Osteoblast (primary cell): ENCODE results near the gene SH3GL2. TPM values are rescaled to one million over a fixed set of nuclear protein-coding genes. Genes with fewer than 3 reads are reported as not detected.

ENCODE experiments used
- DNase-seq: peaks from one replicate; pipeline ENCODE4 v3.0.0; 2011; ENCODE audit warnings: low spot score, mixed read lengths; ENCODE audit not compliant: insufficient read length; ENCODE audit errors: missing footprints
- H2AFZ ChIP-seq: 2 replicates; pipeline ENCODE4 v1.6.0; 2011; ENCODE audit warnings: mild to moderate bottlenecking, low read length
- H3K27ac ChIP-seq: 2 replicates; pipeline ENCODE4 v1.5.1; 2011; ENCODE audit warnings: mild to moderate bottlenecking, low read depth, low read length, moderate library complexity
- H3K27me3 ChIP-seq: 2 replicates; pipeline ENCODE4 v1.6.0; 2012; ENCODE audit warnings: mild to moderate bottlenecking, control low read depth, inconsistent platforms, low read length, moderate library complexity; ENCODE audit not compliant: insufficient read depth
- H3K36me3 ChIP-seq: 2 replicates; pipeline ENCODE4 v1.5.1; 2011; ENCODE audit warnings: mild to moderate bottlenecking, low read length, control low read depth, moderate library complexity; ENCODE audit not compliant: insufficient read depth
- H3K4me1 ChIP-seq: 2 replicates; pipeline ENCODE4 v1.5.1; 2011; ENCODE audit warnings: mild to moderate bottlenecking, low read length, control low read depth, moderate library complexity; ENCODE audit not compliant: insufficient read depth
- H3K4me2 ChIP-seq: 2 replicates; pipeline ENCODE4 v1.6.0; 2011; ENCODE audit warnings: mild to moderate bottlenecking, low read length; ENCODE audit not compliant: insufficient read depth
- H3K4me3 ChIP-seq: fragments of 200-600 bp; sonication (generic); 3 replicates; pipeline ENCODE4 v1.5.1; 2012; ENCODE audit warnings: mild to moderate bottlenecking, low read length, inconsistent platforms; ENCODE audit not compliant: insufficient read depth
- H3K79me2 ChIP-seq: 2 replicates; pipeline ENCODE4 v1.6.0; 2012; ENCODE audit warnings: mild to moderate bottlenecking, low read length, control low read depth, inconsistent platforms; ENCODE audit not compliant: insufficient read depth
- H3K9me3 ChIP-seq: 2 replicates; pipeline ENCODE4 v1.5.1; 2011; ENCODE audit warnings: low read depth, low read length, control low read depth
- H4K20me1 ChIP-seq: 2 replicates; pipeline ENCODE4 v1.6.0; 2012; ENCODE audit warnings: mild to moderate bottlenecking, low read length, control low read depth; ENCODE audit not compliant: insufficient read depth
- CTCF ChIP-seq: IDR thresholded peaks from 2 replicates; pipeline ENCODE4 v1.5.1; 2011; ENCODE audit warnings: mild to moderate bottlenecking, low read depth, low read length, moderate library complexity; ENCODE audit errors: extremely low read depth
- total RNA-seq: library from RNA; depleted of rRNA; stranded (reverse); fragments of >200 nt; gene quantifications from 2 replicates; pipeline ENCODE4 v1.2.3, GENCODE V29; 2012

Gene SH3GL2
- total RNA-seq, 1 donor, result under 0.01 TPM

GRCh38 chr9:17669206-17669605, 90.3 kb downstream of the SH3GL2 start:
- H2AFZ ChIP-seq, result no peak overlapping the region
- H3K27ac ChIP-seq, result no peak overlapping the region
- H3K4me3 ChIP-seq, result no peak overlapping the region
- no peak for TF ChIP-seq CTCF
- no peaks in the 10 kb centered on the region for H4K20me1 ChIP-seq
- no peaks in the 10 kb centered on the region for H3K79me2 ChIP-seq
- no peaks in the 10 kb centered on the region for H3K27me3 ChIP-seq
- H3K36me3 ChIP-seq, result no peaks in the 10 kb centered on the region
- DNase-seq, result no peak
- no peak overlapping the region for H3K4me2 ChIP-seq
- no peaks in the 10 kb centered on the region for H3K4me1 ChIP-seq
- H3K9me3 ChIP-seq, result no peaks in the 10 kb centered on the region

DNA sequence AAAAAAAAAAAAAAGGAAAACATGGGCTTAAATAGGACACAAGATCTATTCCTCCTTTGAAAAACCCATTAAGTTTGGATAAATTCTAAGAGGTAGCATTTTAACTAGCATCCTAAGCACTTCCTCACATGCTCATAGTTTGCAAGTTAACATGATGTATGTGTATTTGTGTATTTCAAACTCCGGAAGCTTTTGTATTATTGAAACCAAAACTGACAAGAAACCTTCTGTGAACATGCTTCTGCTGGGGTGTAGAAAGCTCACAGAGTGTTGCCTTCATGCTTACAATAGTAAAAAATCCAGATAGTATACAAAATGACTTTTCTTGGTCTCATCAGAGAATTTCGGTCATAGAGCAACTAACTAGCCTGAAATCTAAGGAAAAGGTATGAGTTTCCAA, 103.8 kb downstream of the SH3GL2 start:
- no peaks in the 10 kb centered on the region for H3K36me3 ChIP-seq
- no peak overlapping the region for H3K4me2 ChIP-seq
- no peaks in the 10 kb centered on the region for H4K20me1 ChIP-seq
- H3K79me2 ChIP-seq, result no peaks in the 10 kb centered on the region
- H2AFZ ChIP-seq, result no peak overlapping the region
- no peaks in the 10 kb centered on the region for H3K27me3 ChIP-seq
- H3K4me1 ChIP-seq, result no peaks in the 10 kb centered on the region
- H3K9me3 ChIP-seq, result no peaks in the 10 kb centered on the region
- TF ChIP-seq CTCF, result no peak
- DNase-seq, result no peak
- no peak overlapping the region for H3K27ac ChIP-seq
- no peak overlapping the region for H3K4me3 ChIP-seq

- H3K27ac ChIP-seq, result no peak overlapping the region
Measured at GRCh38 chr9:17688834-17689233, 110.0 kb downstream of the SH3GL2 start.

DNA sequence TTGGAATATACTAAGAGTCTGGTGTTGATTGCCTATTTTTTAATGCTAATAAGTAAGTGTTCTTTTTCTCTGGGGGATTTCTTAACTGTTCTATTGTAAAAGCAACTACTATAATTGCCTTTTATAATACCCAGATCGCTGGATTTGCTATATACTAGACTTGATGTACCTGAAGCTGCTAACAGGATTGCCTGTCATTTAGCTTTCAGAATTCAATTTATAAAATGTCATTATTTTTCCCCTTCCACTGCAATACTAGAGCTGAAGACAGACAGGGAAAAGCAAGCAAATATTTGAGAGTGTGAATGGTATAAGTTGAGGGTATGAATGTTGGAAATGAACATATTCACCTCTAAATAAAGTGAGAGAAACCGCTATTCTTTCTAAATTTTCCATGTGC, 115.5 kb downstream of the SH3GL2 start:
- Histone ChIP-seq H3K27me3 (no peaks in the 10 kb centered on the region), H3K36me3 (no peaks in the 10 kb centered on the region), H4K20me1 (no peaks in the 10 kb centered on the region), H3K27ac (no peak overlapping the region), H3K9me3 (no peaks in the 10 kb centered on the region), H3K4me1 (no peaks in the 10 kb centered on the region), H3K4me3 (no peak overlapping the region), H2AFZ (no peak overlapping the region), H3K79me2 (no peaks in the 10 kb centered on the region), H3K4me2 (no peak overlapping the region)
- DNase-seq, result no peak
- TF ChIP-seq CTCF, result no peak

More at GRCh38 chr9:17688834-17689233, 110.0 kb downstream of the SH3GL2 start:
- no peak overlapping the region for H3K4me3 ChIP-seq
- H3K36me3 ChIP-seq, result no peaks in the 10 kb centered on the region
- H3K4me1 ChIP-seq, result no peaks in the 10 kb centered on the region
- H3K27me3 ChIP-seq, result no peaks in the 10 kb centered on the region
- H4K20me1 ChIP-seq, result no peaks in the 10 kb centered on the region
- no peak for TF ChIP-seq CTCF
- no peak overlapping the region for H2AFZ ChIP-seq
- H3K4me2 ChIP-seq, result no peak overlapping the region
- DNase-seq, result no peak
- H3K79me2 ChIP-seq, result no peaks in the 10 kb centered on the region
- H3K9me3 ChIP-seq, result no peaks in the 10 kb centered on the region
